ENCODE results near the gene GNB1. TPM values are rescaled to one million over a fixed set of nuclear protein-coding genes. Genes with fewer than 3 reads are reported as not detected.
A peak's percentile ranks its signal among the peaks of the same experiment; 100 is the strongest.

Gene GNB1
- total and polyA plus RNA-seq, 9 of the 15 experiments (the other 6 are each of a cell fraction or from before 2014, with no cell fraction given) = 34.3 to 388 (median 114) TPM

- WGBS (ENCODE audit: insufficient coverage, low coverage, missing lambda C conversion rate) = 18% methylated on average over 34 of the region's 34 CpGs
- DNase-seq (ENCODE audit: extremely low read depth in 1 of 4, low spot score in 3 of 4) (peak; percentile 88 to 98 (median 92)), ATAC-seq (peak; percentile 97), FAIRE-seq (peak; percentile 100)
- intact Hi-C loops (cut with micrococcal nuclease) (loop anchor here (2.0 kb wide), 1 partner anchor 20 kb away; the partner anchor contains the start of gene NADK), in situ Hi-C loops (cut with MboI) (no loop called here)
- ChIA-PET POLR2A (interaction anchor here (0.5 to 2.1 kb wide), 11 partner anchors 10 to 389 kb away, joined by 3 to 11 read pairs (median 3); partner anchors contain the start of gene MIB2), CTCF (ENCODE audit: low intra/inter-chr PET ratio) (no interaction called here)
- Histone ChIP-seq H3K36me3 (ENCODE audit: control insufficient read depth, insufficient read depth, low read length) (peaks cover 96% of the 10 kb centered on the region), H3K9me1 (ENCODE audit: control insufficient read depth, insufficient read depth, low read length) (peaks cover 9% of the 10 kb centered on the region), H3K9ac (ENCODE audit: insufficient read depth in 1 of 2, low read depth in 2 of 2, low read length in 2 of 2) (peak overlapping the region; percentile 65 to 86), H3K79me2 (ENCODE audit: control insufficient read depth, insufficient read depth, low read length) (peaks cover 52% of the 10 kb centered on the region), H2AFZ (ENCODE audit: low read depth, low read length) (peak overlapping the region; percentile 60), H3K27me3 (ENCODE audit: control insufficient read depth in 2 of 2, insufficient read depth in 2 of 2, low read length in 2 of 2) (no peaks in the 10 kb centered on the region), H4K20me1 (replicated peaks; ENCODE audit: control insufficient read depth, insufficient read depth, low read length) (0 out of 2 replicates have a peak, but pooled peaks cover 5% of the 10 kb centered on the region), H3K4me3 (no peak overlapping the region), H3K4me1 (replicated peaks in 1 of 2; ENCODE audit: control insufficient read depth in 2 of 2, insufficient read depth in 2 of 2, low read length in 2 of 2) (peaks cover 16 to 55% of the 10 kb centered on the region in 2 experiments), H3K4me2 (ENCODE audit: insufficient read depth, low read length) (peak overlapping the region; percentile 71), H3K9me3 (replicated peaks; ENCODE audit: control insufficient read depth, insufficient read depth, low read depth, low read length) (no peaks in the 10 kb centered on the region), H3K27ac (ENCODE audit: extremely low read depth, low read depth, low read length) (peak overlapping the region; percentile 87)
- no TSS peak for BruUV-seq (replicated peaks)
- 0 out of 2 replicates have a peak, but pooled peaks have one; percentile 36 for TF ChIP-seq HIVEP1 (CRISPR knock-in tag; IDR thresholded peaks at IDR 0.05)
- TF ChIP-seq KLF6 (CRISPR knock-in tag; IDR thresholded peaks at IDR 0.05; ENCODE audit: borderline replicate concordance) = peak; percentile 71; the same call in 1 of the 2 replicates
- TF ChIP-seq HCFC1 (IDR thresholded peaks at IDR 0.05; ENCODE audit: low read depth, low read length) = peak; percentile 19; the same call in 1 of the 2 replicates
- TF ChIP-seq, protein P1, sequence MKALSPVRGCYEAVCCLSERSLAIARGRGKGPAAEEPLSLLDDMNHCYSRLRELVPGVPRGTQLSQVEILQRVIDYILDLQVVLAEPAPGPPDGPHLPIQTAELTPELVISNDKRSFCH (CRISPR knock-in tag; IDR thresholded peaks at IDR 0.05) = no peak
- TF ChIP-seq, protein P1 (tag; IDR thresholded peaks at IDR 0.05) = peak; percentile 24; the same call in 1 of the 2 replicates
- TF ChIP-seq FIP1L1 (IDR thresholded peaks at IDR 0.05; ENCODE audit: low read depth, low read length, poor library complexity, severe bottlenecking) = peak; percentile 76
- TF ChIP-seq KLF1 (tag; IDR thresholded peaks at IDR 0.05) = peak; percentile 99
- no peak for TF ChIP-seq HNRNPH1 (optimal IDR thresholded peaks at IDR 0.05; ENCODE audit: low read depth, low read length)
- TF ChIP-seq RBM17 (IDR thresholded peaks at IDR 0.05; ENCODE audit: borderline replicate concordance, low read depth, low read length) = no peak
- peak; percentile 73 to 79 for TF ChIP-seq NRF1 (conservative IDR thresholded peaks at IDR 0.05 in 1 of 2, IDR thresholded peaks at IDR 0.05 in 1 of 2)
- 0 out of 2 replicates have a peak, but pooled peaks have one; percentile 20 for TF ChIP-seq HDAC8 (tag; IDR thresholded peaks at IDR 0.05)
- no peak for TF ChIP-seq CHD4 (IDR thresholded peaks at IDR 0.05; ENCODE audit: insufficient read depth, insufficient replicate concordance, low read depth, low read length, poor library complexity, severe bottlenecking)
- TF ChIP-seq ZNF592 (IDR thresholded peaks at IDR 0.05) = peak; percentile 98
- TF ChIP-seq, protein P2, sequence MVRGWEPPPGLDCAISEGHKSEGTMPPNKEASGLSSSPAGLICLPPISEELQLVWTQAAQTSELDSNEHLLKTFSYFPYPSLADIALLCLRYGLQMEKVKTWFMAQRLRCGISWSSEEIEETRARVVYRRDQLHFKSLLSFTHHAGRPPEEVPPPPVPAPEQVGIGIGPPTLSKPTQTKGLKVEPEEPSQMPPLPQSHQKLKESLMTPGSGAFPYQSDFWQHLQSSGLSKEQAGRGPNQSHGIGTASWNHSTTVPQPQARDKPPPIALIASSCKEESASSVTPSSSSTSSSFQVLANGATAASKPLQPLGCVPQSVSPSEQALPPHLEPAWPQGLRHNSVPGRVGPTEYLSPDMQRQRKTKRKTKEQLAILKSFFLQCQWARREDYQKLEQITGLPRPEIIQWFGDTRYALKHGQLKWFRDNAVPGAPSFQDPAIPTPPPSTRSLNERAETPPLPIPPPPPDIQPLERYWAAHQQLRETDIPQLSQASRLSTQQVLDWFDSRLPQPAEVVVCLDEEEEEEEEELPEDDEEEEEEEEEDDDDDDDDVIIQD (CRISPR knock-in tag; IDR thresholded peaks at IDR 0.05) = 0 out of 2 replicates have a peak, but pooled peaks have one; percentile 54
- TF ChIP-seq EHMT2 (IDR thresholded peaks at IDR 0.05) = no peak
These were observed 132.0 kb downstream of the GNB1 start for GRCh38 chr1:1758692-1759455.
